CD14-positive monocyte (primary cell): ENCODE data around the gene KCNN4. TPM values are rescaled to one million over a fixed set of nuclear protein-coding genes. Genes with fewer than 3 reads are reported as not detected.

ENCODE experiments used
- DNase-seq, 3 donors: peaks; one replicate each; pipeline ENCODE4 v3.0.0-alpha.2; 2011 to 2022
- H2AFZ ChIP-seq: 2 replicates; pipeline ENCODE4 v1.6.0; 2012; ENCODE audit warnings: mild to moderate bottlenecking, low read depth, low read length, inconsistent platforms; ENCODE audit not compliant: insufficient read depth, poor library complexity, severe bottlenecking
- H3K27ac ChIP-seq, 2 donors: 1 replicate in 1 of 2; 2 replicates in 1 of 2; pipeline ENCODE4 v1.5.1; 2012 to 2013; ENCODE audit warnings: low read length in 2 of 2, control low read depth in 1 of 2, inconsistent platforms in 1 of 2, low read depth in 1 of 2, mild to moderate bottlenecking in 1 of 2
- H3K27me3 ChIP-seq, 2 donors: one replicate each; pipeline versions ENCODE4 v1.6.0 to v1.6.1; 2011 to 2013; ENCODE audit warnings: low read length in 2 of 2; ENCODE audit not compliant: control insufficient read depth in 2 of 2, insufficient read depth in 2 of 2
- H3K36me3 ChIP-seq, 2 donors: replicated peaks in 1 of 2; 1 replicate in 1 of 2; 2 replicates in 1 of 2; pipeline versions ENCODE4 v1.5.1 to v1.6.1; 2012 to 2013; ENCODE audit warnings: low read length in 2 of 2, control low read depth in 1 of 2, inconsistent platforms in 1 of 2, mild to moderate bottlenecking in 1 of 2; ENCODE audit not compliant: insufficient read depth in 2 of 2, control insufficient read depth in 1 of 2
- H3K4me1 ChIP-seq, 2 donors: 1 replicate in 1 of 2; 2 replicates in 1 of 2; pipeline versions ENCODE4 v1.5.1 to v1.6.1; 2012 to 2013; ENCODE audit warnings: low read length in 2 of 2, control low read depth in 1 of 2, inconsistent platforms in 1 of 2, mild to moderate bottlenecking in 1 of 2, moderate library complexity in 1 of 2; ENCODE audit not compliant: insufficient read depth in 2 of 2, control insufficient read depth in 1 of 2
- H3K4me2 ChIP-seq: replicated peaks from 2 replicates; pipeline ENCODE3; 2012; ENCODE audit warnings: low read length, moderate library complexity, mild to moderate bottlenecking; ENCODE audit not compliant: poor library complexity, severe bottlenecking; ENCODE audit errors: extremely low read depth
- H3K4me3 ChIP-seq, 3 experiments: fragments of 200-600 bp in 1 of 3; sonication (generic) in 1 of 3; replicated peaks in 1 of 3; 1 replicate in 2 of 3; 2 replicates in 1 of 3; pipeline ENCODE4 v1.5.1; 2011 to 2013; ENCODE audit warnings: low read length in 3 of 3, mild to moderate bottlenecking in 3 of 3, control low read depth in 2 of 3, low read depth in 2 of 3, inconsistent platforms in 1 of 3, moderate library complexity in 1 of 3
- H3K79me2 ChIP-seq: 2 replicates; pipeline ENCODE4 v1.6.0; 2012; ENCODE audit warnings: mild to moderate bottlenecking, control low read depth, inconsistent platforms, low read length, moderate library complexity; ENCODE audit not compliant: insufficient read depth
- H3K9ac ChIP-seq: 2 replicates; pipeline ENCODE4 v1.6.0; 2017; ENCODE audit warnings: low read length, mild to moderate bottlenecking; ENCODE audit not compliant: insufficient read depth, poor library complexity, severe bottlenecking
- H3K9me3 ChIP-seq, 2 donors: replicated peaks in 1 of 2; 1 replicate in 1 of 2; 2 replicates in 1 of 2; pipeline versions ENCODE4 v1.5.1 to v1.6.1; 2012 to 2013; ENCODE audit warnings: low read length in 2 of 2, control low read depth in 1 of 2; ENCODE audit not compliant: control insufficient read depth in 1 of 2, insufficient read depth in 1 of 2
- H4K20me1 ChIP-seq: 2 replicates; pipeline ENCODE4 v1.6.0; 2012; ENCODE audit warnings: mild to moderate bottlenecking, low read length, control low read depth, moderate library complexity; ENCODE audit not compliant: insufficient read depth
- H3K27ac Mint-ChIP-seq, 7 donors: one replicate each; pipeline ENCODE4 v1.8.0; 2020; ENCODE audit warnings: mild to moderate bottlenecking in 7 of 7, mixed read lengths in 7 of 7, moderate library complexity in 6 of 7, inconsistent platforms in 2 of 7
- H3K27me3 Mint-ChIP-seq, 3 donors: one replicate each; pipeline ENCODE4 v1.8.0; 2021 to 2022; ENCODE audit warnings: low read depth in 3 of 3, mild to moderate bottlenecking in 3 of 3, mixed read lengths in 3 of 3, moderate library complexity in 3 of 3, inconsistent platforms in 1 of 3
- H3K36me3 Mint-ChIP-seq, 2 donors: one replicate each; pipeline ENCODE4 v1.8.0; 2020; ENCODE audit warnings: mixed read lengths in 2 of 2, inconsistent platforms in 1 of 2, mild to moderate bottlenecking in 1 of 2
- H3K4me1 Mint-ChIP-seq: one replicate; pipeline ENCODE4 v1.8.0; 2020; ENCODE audit warnings: mild to moderate bottlenecking, mixed read lengths
- H3K4me3 Mint-ChIP-seq, 2 donors: one replicate each; pipeline ENCODE4 v1.8.0; 2020; ENCODE audit warnings: mild to moderate bottlenecking in 2 of 2, mixed read lengths in 2 of 2, moderate library complexity in 1 of 2
- H3K9me3 Mint-ChIP-seq, 7 donors: one replicate each; pipeline ENCODE4 v1.8.0; 2020 to 2022; ENCODE audit warnings: mixed read lengths in 7 of 7, mild to moderate bottlenecking in 6 of 7, moderate library complexity in 6 of 7, inconsistent platforms in 2 of 7
- WGBS: methylation state at CpG from one replicate; pipeline ENCODE4 v1.1.5; 2013; ENCODE audit warnings: missing lambda C conversion rate; ENCODE audit not compliant: insufficient coverage; 5-methylcytosine and 5-hydroxymethylcytosine counted together
- intact Hi-C, 2 donors: fragments of 100-400 bp; cut with micrococcal nuclease; formaldehyde crosslinking; loops; one replicate each; pipeline versions ENCODE4 v1.15.0 to v1.15.1; 2023
- polyA plus RNA-seq, 3 donors: library from polyadenylated mRNA; depleted of rRNA in 1 of 3; unstranded in 2 of 3; stranded (reverse) in 1 of 3; fragments of 300-500 nt in 2 of 3; fragments of >200 nt in 1 of 3; fragmentation: Illumina TruSeq in 2 of 3; gene quantifications; 1 replicate in 2 of 3; 2 replicates in 1 of 3; pipeline ENCODE4 v1.2.3, GENCODE V29; 2012 to 2021
- TF ChIP-seq, protein P1 (sequence below): fragments of 200-600 bp; IDR thresholded peaks from one replicate; pipeline ENCODE4 v1.8.0; 2022; ENCODE audit warnings: antibody characterized with exemption, mild to moderate bottlenecking

KCNN4 gene
- polyA plus RNA-seq, 3 donors: 12.9 to 70.4 (median 17.1) TPM

- H3K79me2 ChIP-seq: peaks cover 81% of the 10 kb centered on the region
- Mint-ChIP-seq H3K4me1 (peaks cover 68% of the 10 kb centered on the region), H3K27ac (peak overlapping the region in 5 of 7 donors; percentile 31 to 79 (median 69)), H3K9me3 (peaks cover 0 to 2% (median 0%) of the 10 kb centered on the region in 7 donors), H3K27me3 (peaks cover 0 to 6% (median 2%) of the 10 kb centered on the region in 3 donors), H3K4me3 (peak overlapping the region in 1 of 2 donors; percentile 51), H3K36me3 (peaks cover 47 to 68% of the 10 kb centered on the region in 2 donors)
- H3K4me1 ChIP-seq: peaks cover 69 to 79% of the 10 kb centered on the region in 2 donors
- TF ChIP-seq, protein P1, sequence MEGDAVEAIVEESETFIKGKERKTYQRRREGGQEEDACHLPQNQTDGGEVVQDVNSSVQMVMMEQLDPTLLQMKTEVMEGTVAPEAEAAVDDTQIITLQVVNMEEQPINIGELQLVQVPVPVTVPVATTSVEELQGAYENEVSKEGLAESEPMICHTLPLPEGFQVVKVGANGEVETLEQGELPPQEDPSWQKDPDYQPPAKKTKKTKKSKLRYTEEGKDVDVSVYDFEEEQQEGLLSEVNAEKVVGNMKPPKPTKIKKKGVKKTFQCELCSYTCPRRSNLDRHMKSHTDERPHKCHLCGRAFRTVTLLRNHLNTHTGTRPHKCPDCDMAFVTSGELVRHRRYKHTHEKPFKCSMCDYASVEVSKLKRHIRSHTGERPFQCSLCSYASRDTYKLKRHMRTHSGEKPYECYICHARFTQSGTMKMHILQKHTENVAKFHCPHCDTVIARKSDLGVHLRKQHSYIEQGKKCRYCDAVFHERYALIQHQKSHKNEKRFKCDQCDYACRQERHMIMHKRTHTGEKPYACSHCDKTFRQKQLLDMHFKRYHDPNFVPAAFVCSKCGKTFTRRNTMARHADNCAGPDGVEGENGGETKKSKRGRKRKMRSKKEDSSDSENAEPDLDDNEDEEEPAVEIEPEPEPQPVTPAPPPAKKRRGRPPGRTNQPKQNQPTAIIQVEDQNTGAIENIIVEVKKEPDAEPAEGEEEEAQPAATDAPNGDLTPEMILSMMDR: peak; percentile 69
- H3K9me3 ChIP-seq: no peaks in the 10 kb centered on the region
- peaks cover 10% of the 10 kb centered on the region for H4K20me1 ChIP-seq
- peak overlapping the region; percentile 3 for H3K4me2 ChIP-seq
- DNase-seq: peak in 2 of 3 donors; percentile 38 to 75
- no peak overlapping the region for H3K9ac ChIP-seq
- WGBS: 68% methylated on average over 55 of the region's 63 CpGs
- H3K4me3 ChIP-seq: no peak overlapping the region
- H2AFZ ChIP-seq: no peak overlapping the region
- no peaks in the 10 kb centered on the region for H3K27me3 ChIP-seq
- no peak overlapping the region for H3K27ac ChIP-seq
- intact Hi-C loops: no loop called here
- peaks cover 52 to 71% of the 10 kb centered on the region in 2 donors for H3K36me3 ChIP-seq
These were observed 6.5 kb downstream of the KCNN4 start for GRCh38 chr19:43774103-43774939.

- Mint-ChIP-seq H3K9me3 (peaks cover 0 to 2% (median 0%) of the 10 kb centered on the region in 7 donors), H3K27me3 (peaks cover 0 to 6% (median 2%) of the 10 kb centered on the region in 3 donors), H3K4me1 (peaks cover 68% of the 10 kb centered on the region), H3K27ac (no peak overlapping the region), H3K36me3 (peaks cover 53 to 74% of the 10 kb centered on the region in 2 donors), H3K4me3 (no peak overlapping the region)
- Histone ChIP-seq H3K27me3 (no peaks in the 10 kb centered on the region), H3K79me2 (peaks cover 75% of the 10 kb centered on the region), H2AFZ (no peak overlapping the region), H3K27ac (no peak overlapping the region), H3K9me3 (no peaks in the 10 kb centered on the region), H3K36me3 (peaks cover 55 to 76% of the 10 kb centered on the region in 2 donors), H3K4me1 (peaks cover 69 to 79% of the 10 kb centered on the region in 2 donors), H3K4me2 (no peak overlapping the region), H3K4me3 (no peak overlapping the region), H4K20me1 (peaks cover 10% of the 10 kb centered on the region), H3K9ac (no peak overlapping the region)
- WGBS: 97% methylated on average over 4 of the region's 5 CpGs
- TF ChIP-seq, protein P1: no peak
- DNase-seq: no peak
- intact Hi-C loops: no loop called here
These were observed 7.1 kb downstream of the KCNN4 start for GRCh38 chr19:43773725-43774102.
